ENCODE data around the gene MS4A18.

DNA sequence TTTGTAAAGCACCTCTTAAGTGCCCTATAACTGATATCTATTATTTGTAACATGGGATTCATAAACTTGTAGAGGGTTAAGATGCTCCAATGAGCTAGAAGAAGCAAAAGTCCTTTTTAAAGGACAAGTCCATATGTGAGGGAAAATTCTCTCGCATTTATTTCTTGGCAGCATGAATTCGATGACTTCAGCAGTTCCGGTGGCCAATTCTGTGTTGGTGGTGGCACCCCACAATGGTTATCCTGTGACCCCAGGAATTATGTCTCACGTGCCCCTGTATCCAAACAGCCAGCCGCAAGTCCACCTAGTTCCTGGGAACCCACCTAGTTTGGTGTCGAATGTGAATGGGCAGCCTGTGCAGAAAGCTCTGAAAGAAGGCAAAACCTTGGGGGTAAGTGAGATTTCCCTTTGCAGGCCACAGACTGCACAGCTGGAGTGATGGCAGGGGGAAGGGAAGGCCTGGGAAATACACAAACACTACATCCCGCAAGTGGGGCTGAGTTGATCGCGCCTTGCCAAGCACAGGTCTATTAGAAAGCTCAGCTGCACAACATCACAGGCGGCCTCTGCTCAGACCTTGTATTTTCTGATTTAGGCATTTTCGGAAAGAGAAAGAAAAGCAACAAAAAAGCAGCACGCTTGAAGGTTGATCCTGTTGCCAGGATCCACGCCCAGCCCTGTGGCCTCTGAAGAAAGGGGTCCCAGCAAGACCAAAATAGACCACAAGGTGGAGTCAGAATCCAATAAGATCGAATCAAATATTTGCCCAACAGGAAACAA lies 23.6 kb upstream of the MS4A18 start:
- TF ChIP-seq CTCF (IDR thresholded peaks at IDR 0.05): peak in 2 of 3 donors; percentile 13 to 30
- no peak for TF ChIP-seq POLR2AphosphoS5 (IDR thresholded peaks at IDR 0.05)
